Lower lobe of right lung (tissue), 2 donors: ENCODE data around the gene EPHB6. TPM values are rescaled to one million over a fixed set of nuclear protein-coding genes. Genes with fewer than 3 reads are reported as not detected.

Experiments used
- ATAC-seq, 2 donors: fragments of 200-7000 bp; cut with Tn5 transposase; one replicate each; pipeline ENCODE4 v1.9.1; 2020 to 2022; ENCODE audit warnings: mild to moderate bottlenecking in 2 of 2, moderate library complexity in 2 of 2
- DNase-seq: peaks from one replicate; pipeline ENCODE4 v3.0.0-alpha.2; 2020
- H3K27ac ChIP-seq: fragments of 200-600 bp; one replicate; pipeline ENCODE4 v1.8.0; 2022
- H3K27me3 ChIP-seq: fragments of 200-600 bp; one replicate; pipeline ENCODE4 v1.8.0; 2022; ENCODE audit warnings: low read depth
- H3K36me3 ChIP-seq: fragments of 200-600 bp; one replicate; pipeline ENCODE4 v1.8.0; 2022; ENCODE audit warnings: mild to moderate bottlenecking
- H3K4me1 ChIP-seq: fragments of 200-600 bp; one replicate; pipeline ENCODE4 v1.8.0; 2022
- H3K4me3 ChIP-seq: fragments of 200-600 bp; one replicate; pipeline ENCODE4 v1.8.0; 2022; ENCODE audit warnings: mild to moderate bottlenecking
- H3K9me3 ChIP-seq: fragments of 200-600 bp; one replicate; pipeline ENCODE4 v1.8.0; 2022
- CTCF ChIP-seq: fragments of 200-600 bp; IDR thresholded peaks from one replicate; pipeline ENCODE4 v1.8.0; 2022; ENCODE audit warnings: antibody characterized with exemption, mild to moderate bottlenecking
- intact Hi-C: fragments of 100-400 bp; cut with DNase I; formaldehyde crosslinking; loops from one replicate; pipeline ENCODE4 v1.11.0; 2022
- total RNA-seq: library from RNA; stranded (reverse); fragmentation: NEBNext Ultra II Directional; extraction: Animal tissue kit (Norgen Biotek cat#: 25700); gene quantifications from one replicate; pipeline ENCODE4 v1.2.1, GENCODE V29; 2021
- donor health status: DM: no; HTN: yes; CAD: no; lungs with severe emphysema.

Gene EPHB6
- total RNA-seq, 1 donor from 2014 or later = 12.2 TPM

DNA sequence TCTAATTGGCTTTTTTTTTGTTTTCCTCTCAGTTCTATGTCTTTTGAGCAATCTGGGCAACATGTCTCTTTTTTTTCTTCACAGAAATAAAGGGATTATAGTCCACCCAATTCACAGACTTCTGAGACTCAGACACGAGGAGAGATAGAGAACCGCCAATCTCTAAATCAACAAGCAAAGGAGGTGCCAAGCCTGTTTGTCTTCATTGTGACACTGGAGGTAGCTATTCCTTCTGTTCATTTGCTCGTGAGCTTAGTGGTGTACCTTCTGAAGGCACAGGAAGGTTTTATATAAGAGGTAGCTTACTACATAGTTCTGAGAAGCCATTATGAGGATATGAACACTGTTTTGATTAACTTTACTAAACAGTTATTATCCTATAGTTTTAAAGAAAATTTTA lies 6.1 kb downstream of the EPHB6 start:
- no peak overlapping the region for H3K27ac ChIP-seq
- intact Hi-C loops = no loop called here

GRCh38 chr7:142862351-142862750 lies 7.5 kb downstream of the EPHB6 start:
- DNase-seq (no peak), ATAC-seq (no peak)
- intact Hi-C loops = no loop called here
- no peak overlapping the region for H3K27ac ChIP-seq
- no peaks in the 10 kb centered on the region for H3K4me1 ChIP-seq
- peaks cover 5% of the 10 kb centered on the region for H3K36me3 ChIP-seq
- no peak for TF ChIP-seq CTCF
- no peaks in the 10 kb centered on the region for H3K9me3 ChIP-seq
- no peak overlapping the region for H3K4me3 ChIP-seq
- no peaks in the 10 kb centered on the region for H3K27me3 ChIP-seq

More for the DNA sequence above, 6.1 kb downstream of the EPHB6 start:
- ATAC-seq = no peak
- Histone ChIP-seq H3K36me3 (peaks cover 5% of the 10 kb centered on the region), H3K4me1 (peaks cover 5% of the 10 kb centered on the region), H3K4me3 (no peak overlapping the region), H3K9me3 (no peaks in the 10 kb centered on the region), H3K27me3 (no peaks in the 10 kb centered on the region)
- no peak for DNase-seq
- TF ChIP-seq CTCF = no peak

DNA sequence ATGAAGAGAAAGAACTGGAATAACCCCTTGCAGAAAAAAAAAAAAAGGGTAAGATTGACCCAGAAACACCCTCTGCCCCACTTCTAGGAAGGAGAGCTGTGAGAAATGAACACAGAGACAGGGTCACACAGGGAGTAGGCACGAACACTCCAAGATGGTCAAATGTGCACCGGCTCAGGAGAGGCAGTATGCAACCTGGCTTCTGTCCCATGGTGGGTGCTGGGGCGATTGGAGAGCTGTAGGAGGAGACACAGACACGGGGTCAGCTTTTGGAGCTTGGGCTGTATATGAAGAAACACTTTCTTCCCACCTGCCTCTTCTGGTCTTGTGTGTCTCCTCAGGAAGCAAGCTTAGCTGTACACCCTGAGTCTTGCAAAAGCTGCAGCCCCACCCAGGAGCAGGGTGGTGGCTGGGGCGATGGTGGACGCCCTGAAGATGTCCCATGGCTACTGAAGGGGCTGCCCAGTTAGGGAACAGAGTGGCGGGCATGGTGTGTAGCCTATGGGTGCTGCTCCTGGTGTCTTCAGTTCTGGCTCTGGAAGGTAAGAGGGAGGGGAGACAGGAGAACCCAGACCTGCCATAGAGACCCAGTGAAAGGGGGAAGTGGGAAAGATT lies 8.0 kb downstream of the EPHB6 start:
- ATAC-seq = no peak

DNA sequence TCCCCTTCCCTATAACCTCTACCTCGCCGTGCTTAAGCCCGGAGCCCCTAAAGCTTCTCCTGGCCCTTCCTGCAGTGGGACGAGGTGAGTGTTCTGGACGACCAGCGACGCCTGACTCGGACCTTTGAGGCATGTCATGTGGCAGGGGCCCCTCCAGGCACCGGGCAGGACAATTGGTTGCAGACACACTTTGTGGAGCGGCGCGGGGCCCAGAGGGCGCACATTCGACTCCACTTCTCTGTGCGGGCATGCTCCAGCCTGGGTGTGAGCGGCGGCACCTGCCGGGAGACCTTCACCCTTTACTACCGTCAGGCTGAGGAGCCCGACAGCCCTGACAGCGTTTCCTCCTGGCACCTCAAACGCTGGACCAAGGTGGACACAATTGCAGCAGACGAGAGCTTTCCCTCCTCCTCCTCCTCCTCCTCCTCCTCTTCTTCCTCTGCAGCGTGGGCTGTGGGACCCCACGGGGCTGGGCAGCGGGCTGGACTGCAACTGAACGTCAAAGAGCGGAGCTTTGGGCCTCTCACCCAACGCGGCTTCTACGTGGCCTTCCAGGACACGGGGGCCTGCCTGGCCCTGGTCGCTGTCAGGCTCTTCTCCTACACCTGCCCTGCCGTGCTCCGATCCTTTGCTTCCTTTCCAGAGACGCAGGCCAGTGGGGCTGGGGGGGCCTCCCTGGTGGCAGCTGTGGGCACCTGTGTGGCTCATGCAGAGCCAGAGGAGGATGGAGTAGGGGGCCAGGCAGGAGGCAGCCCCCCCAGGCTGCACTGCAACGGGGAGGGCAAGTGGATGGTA lies 9.2 kb downstream of the EPHB6 start:
- no peak for DNase-seq
- Histone ChIP-seq H3K4me3 (no peak overlapping the region), H3K27me3 (no peaks in the 10 kb centered on the region), H3K36me3 (peaks cover 5% of the 10 kb centered on the region), H3K4me1 (no peaks in the 10 kb centered on the region), H3K9me3 (no peaks in the 10 kb centered on the region), H3K27ac (no peak overlapping the region)
- ATAC-seq = no peak
- intact Hi-C loops = no loop called here
- no peak for TF ChIP-seq CTCF

More for the DNA sequence above, 8.0 kb downstream of the EPHB6 start:
- H3K27me3 ChIP-seq = no peaks in the 10 kb centered on the region
- peaks cover 5% of the 10 kb centered on the region for H3K36me3 ChIP-seq
- H3K27ac ChIP-seq = no peak overlapping the region
- intact Hi-C loops = no loop called here
- H3K4me3 ChIP-seq = no peak overlapping the region
- H3K4me1 ChIP-seq = no peaks in the 10 kb centered on the region
- no peak for TF ChIP-seq CTCF
- no peaks in the 10 kb centered on the region for H3K9me3 ChIP-seq
- no peak for DNase-seq

- Histone ChIP-seq H3K27me3 (no peaks in the 10 kb centered on the region), H3K4me1 (no peaks in the 10 kb centered on the region), H3K36me3 (peaks cover 5% of the 10 kb centered on the region), H3K27ac (no peak overlapping the region), H3K4me3 (no peak overlapping the region), H3K9me3 (no peaks in the 10 kb centered on the region)
- DNase-seq (no peak), ATAC-seq (no peak)
- TF ChIP-seq CTCF = no peak
- intact Hi-C loops = no loop called here
Observed at GRCh38 chr7:142864980-142865747, 10.3 kb downstream of the EPHB6 start.
